ENCODE data around the gene CRY1.
A peak's percentile ranks its signal among the peaks of the same experiment; 100 is the strongest.

CRY1 gene

GRCh38 chr12:106994579-106995220, 98.6 kb downstream of the CRY1 start:
- no peak overlapping the region for H3K27ac ChIP-seq
- no peak for TF ChIP-seq CTCF (conservative IDR thresholded peaks at IDR 0.05)

GRCh38 chr12:106987846-106988245, 105.5 kb downstream of the CRY1 start:
- peak overlapping the region; percentile 84 for H3K27ac ChIP-seq
- TF ChIP-seq CTCF (conservative IDR thresholded peaks at IDR 0.05) = no peak

GRCh38 chr12:106986625-106987389, 106.5 kb downstream of the CRY1 start, which contains the start of gene MTERF2:
MTERF2 (minus strand) TSS chr12:106987146; CDS start chr12:106978714, 8,432 bp downstream.
- no peak for TF ChIP-seq CTCF (conservative IDR thresholded peaks at IDR 0.05)
- peak within 1 kb of the TSS; percentile 84 for H3K27ac ChIP-seq

GRCh38 chr12:106986135-106986534, 107.2 kb downstream of the CRY1 start:
- peak overlapping the region; percentile 84 for H3K27ac ChIP-seq

GRCh38 chr12:106985479-106985878, 107.9 kb downstream of the CRY1 start:
- no peak for TF ChIP-seq CTCF (conservative IDR thresholded peaks at IDR 0.05)

More at GRCh38 chr12:106986135-106986534, 107.2 kb downstream of the CRY1 start:
- no peak for TF ChIP-seq CTCF (conservative IDR thresholded peaks at IDR 0.05)

GRCh38 chr12:106984588-106985137, 108.7 kb downstream of the CRY1 start:
- no peak for TF ChIP-seq CTCF (conservative IDR thresholded peaks at IDR 0.05)
- no peak overlapping the region for H3K27ac ChIP-seq

More at GRCh38 chr12:106985479-106985878, 107.9 kb downstream of the CRY1 start:
- peak overlapping the region; percentile 84; the same call in 1 of the 2 replicates for H3K27ac ChIP-seq

- no peak overlapping the region for H3K27ac ChIP-seq
- no peak for TF ChIP-seq CTCF (conservative IDR thresholded peaks at IDR 0.05)
Observed at GRCh38 chr12:106982229-106982628, 111.1 kb downstream of the CRY1 start.

Measured in VCaP (cell line).